DMS153 treated with DMSO at 0.1 percent for 48 hours (cell line): ENCODE measurements around the gene IRAG1.

Experiments
- DNase-seq: peaks from one replicate; lab custom pipeline; 2025; ENCODE audit not compliant: unreplicated experiment; lab: John Stamatoyannopoulos, UW

The IRAG1 gene

GRCh38 chr11:10646005-10646404, 47.5 kb downstream of the IRAG1 start:
- DNase-seq, result no peak

GRCh38 chr11:10645212-10645795, 48.3 kb downstream of the IRAG1 start:
- DNase-seq, result no peak
